IPS DF 4.7 (cell line): Measurements from ENCODE around the gene TSPAN11.
"Not testable (repeated sequence)": the region's sequence is repeated elsewhere in the genome, so short reads cannot be mapped to it uniquely, and the experiment has no call there.

ENCODE experiments used
- DNase-seq: peaks from one replicate; pipeline ENCODE4 v3.0.0-alpha.2; 2013; ENCODE audit warnings: low spot score; ENCODE audit errors: extremely low read depth

The TSPAN11 gene

DNA sequence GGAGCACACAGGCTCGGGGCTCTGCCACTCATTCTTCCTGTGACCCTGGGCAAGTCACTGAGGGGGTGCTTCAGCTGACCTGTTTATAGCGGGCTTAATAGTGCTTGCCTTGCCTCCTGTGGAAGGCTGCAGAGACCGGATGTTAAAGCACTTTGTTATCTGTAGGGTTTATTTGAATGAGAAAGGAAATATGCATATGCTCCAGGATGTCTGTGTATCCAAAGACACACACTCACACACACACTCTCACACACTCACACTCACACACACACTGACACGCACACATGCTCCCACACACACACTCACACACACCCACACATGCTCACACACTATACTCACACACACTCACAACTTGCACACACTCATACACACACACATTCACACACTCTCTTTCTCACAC is 91.0 kb downstream of the TSPAN11 start:
- no peak for DNase-seq

DNA sequence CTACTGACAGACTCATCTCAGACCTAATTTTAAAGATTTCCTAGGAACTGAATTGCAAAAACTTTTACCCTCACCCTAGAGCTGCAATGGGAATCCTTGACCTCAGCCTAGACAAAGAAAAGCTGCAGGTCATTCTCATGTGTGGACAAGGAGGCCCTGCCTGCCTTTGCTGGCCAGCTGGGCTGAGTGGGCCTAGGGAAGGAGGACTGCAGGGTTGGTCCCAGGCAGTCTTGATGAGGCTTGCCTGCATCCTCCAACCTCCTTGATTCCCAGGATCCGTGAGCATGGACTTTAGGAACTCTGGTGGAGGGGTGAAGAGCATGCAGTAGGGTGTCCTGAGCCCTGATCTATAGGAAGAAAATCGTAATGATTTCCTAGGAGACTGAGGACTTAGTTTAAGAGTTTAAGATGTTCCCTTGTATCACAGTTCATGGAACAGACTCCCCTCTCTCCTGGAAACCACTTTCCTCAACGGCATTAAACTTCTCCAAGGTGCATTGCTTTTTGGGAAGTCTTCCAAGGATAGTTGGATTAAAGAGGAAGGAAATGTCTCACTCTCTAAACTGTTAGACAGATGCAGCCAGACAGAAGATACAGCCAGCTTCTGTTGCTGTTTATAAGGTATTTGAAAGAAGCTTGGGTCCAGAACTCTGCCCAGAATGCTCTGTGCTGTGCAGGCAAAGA is 91.7 kb downstream of the TSPAN11 start:
- no peak for DNase-seq

DNA sequence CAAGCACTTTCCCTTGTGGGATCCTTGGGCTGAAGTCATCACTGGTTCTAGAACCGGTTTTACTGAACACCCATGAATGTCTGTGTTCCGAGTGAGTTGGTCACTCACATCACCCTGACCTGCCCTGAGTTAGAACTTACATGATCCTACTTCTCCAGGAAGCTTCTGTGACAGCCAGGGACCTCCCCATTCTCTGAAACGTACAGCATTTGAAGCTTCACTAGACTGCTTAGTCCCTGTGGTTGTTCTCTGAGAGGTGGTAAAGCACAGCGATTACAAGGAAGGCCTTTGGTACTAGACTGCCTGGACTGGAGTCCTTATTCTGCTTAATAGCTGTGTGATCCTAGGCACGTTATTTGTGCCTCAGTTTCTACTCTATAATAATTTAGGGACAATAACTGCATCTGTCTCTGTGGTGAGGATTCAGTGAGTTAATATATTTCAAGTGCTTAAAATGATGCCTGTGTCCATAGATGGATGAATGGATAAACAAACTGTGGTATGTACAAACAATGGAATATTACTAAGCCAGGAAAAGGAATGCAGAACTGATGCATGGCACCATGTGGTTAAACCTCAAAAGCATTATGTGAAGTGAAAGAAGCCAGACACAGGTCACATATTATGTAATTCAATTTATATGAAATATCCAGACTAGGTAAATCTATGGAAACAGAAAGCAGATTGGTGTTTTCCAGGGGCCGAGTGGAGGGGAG is 92.4 kb downstream of the TSPAN11 start:
- no peak for DNase-seq

DNA sequence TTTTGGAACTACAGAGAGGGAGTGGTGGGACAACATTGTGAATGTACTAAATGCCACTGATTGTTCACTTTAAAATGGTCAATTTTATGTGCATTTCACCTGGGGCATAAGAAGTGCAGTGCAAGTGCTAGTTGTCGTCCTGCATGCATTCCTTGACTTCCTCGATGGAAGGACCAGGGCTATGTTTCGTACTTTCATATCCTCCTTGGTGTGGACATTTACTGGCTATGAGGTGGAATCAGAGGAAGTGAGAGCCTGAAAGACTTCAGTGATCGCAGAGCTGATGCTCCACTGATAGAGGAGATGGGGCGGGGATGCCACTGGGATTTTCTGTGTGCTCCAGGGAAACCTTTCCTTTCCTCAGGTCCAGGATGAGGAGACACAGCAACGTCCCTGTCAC is 93.0 kb downstream of the TSPAN11 start:
- no peak for DNase-seq

DNA sequence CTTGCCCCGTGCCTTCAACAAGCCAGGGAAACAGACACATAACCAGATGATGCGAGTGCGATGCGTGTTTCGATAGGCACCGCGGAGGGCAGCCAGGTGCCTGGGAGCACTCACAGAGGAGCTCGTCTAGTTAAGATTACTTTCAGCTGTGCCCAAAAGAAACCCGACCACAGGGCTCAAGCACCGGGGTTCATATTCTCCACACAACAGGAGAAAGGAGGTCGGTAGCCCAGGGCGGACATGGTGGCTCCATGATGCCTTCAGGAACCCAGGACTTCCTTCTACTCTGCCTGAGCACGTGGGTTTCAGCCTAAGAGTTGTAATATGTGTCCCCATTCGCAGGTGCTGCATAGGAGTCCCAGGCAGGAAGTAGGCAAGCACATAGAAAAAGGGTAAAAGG is 93.4 kb downstream of the TSPAN11 start:
- DNase-seq = no peak

DNA sequence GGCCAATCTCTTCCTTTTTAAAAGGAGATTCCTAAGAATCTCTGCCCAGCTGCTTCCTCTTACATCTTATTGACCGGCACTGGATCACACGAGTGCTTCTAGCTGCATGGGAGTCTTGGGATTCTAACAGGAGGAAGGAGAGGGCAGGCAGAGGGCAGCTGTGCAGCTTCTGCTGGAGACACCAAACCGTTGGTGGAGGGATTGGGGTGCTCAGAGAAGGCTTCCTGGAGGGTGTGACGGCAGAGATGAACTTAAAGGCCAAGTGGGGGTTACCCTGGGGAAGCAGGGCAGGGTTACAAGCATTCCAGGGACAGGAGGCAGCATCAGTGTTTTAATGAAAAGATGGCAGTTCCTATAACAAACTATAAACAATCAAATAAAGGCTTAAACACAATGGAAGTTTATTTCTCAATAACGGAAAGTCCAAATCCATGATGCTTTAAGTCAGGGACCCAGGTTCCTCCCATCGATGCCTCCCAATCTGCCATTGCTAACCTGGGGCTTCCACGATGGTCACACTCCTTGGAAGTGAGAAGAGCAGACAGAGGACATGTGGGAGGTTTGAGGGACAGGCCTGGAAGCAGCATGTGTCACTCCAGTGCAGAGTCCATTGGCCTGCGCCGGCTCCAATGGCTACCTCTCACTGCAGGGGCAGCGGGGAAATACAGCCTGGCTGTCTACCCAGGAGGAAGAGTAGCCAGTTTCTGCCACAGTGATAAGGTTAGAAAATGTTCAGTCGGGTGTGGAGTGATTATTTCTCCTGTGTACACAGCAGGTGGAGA is 94.0 kb downstream of the TSPAN11 start:
- no peak for DNase-seq

DNA sequence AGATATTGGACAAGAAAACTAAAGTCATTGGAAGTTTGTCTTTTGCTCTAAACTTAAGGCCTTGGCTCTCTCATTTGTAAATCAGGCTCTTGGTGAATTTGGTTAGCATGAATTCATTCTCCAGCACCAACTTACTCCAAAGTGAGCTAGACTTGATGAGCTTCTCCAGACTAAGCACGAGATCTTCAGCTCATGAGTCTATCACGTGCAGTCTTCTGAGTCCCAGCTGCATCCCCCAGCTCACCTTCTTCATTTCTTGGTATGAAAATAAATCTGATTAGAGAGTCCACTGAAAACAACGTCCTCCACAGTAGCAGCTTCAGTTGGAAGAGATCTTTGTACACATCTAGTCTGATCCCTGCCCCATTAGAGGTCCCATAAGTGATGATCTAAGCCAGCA is 94.6 kb downstream of the TSPAN11 start:
- no peak for DNase-seq

DNA sequence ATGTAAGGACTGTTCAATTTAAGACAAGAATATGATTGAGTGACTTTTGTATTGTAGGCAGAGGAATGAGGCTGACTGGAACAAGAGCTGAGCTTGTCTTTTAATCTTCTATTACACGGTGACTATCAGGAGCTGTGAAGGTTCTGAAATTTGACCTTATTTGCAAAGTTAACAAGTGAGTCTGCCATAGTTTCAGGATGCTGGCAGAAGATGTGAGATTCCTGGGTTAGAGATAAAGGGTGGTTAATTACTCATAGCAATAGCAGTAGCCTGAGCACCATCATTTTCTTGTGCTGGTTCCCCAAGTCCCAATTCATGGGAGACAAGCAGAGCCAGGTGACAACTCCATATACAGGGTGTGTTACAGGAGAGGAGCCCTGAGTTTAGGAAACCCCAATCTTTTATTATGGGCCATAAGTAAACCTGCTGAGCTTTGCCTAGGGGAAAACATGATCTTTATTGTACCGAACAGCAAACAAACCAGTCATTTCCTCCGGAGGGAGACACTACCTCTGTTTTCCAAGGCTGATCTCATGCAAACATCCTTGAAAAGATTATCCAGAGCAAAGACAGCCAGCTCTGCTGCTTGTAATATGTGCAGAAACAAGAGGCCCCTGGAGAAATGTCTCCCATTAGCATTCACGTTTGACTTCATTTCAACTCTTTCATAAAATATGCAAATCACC is 95.4 kb downstream of the TSPAN11 start:
- DNase-seq = no peak

DNA sequence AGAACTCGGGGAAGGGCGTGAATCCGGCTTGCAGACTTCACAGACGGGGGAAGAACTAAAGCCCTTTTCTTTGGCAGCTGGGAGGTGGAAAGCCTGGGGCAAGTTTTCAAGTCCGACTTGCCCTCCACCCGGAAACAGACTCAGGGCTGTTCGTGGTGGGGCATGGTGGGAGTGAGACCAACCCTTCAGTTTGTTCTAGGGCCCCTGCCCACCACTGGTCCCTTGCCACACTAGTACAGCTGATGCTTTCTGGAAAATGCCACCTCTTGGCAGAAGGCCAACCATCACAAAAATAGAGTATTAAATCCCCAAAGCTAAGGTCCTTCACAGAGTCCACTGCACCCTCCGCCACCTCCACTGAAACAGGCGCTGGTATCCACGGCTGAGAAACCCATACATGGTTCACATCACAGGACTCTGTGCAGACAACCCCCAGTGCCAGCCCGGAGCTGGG is 96.8 kb downstream of the TSPAN11 start:
- no peak for DNase-seq

DNA sequence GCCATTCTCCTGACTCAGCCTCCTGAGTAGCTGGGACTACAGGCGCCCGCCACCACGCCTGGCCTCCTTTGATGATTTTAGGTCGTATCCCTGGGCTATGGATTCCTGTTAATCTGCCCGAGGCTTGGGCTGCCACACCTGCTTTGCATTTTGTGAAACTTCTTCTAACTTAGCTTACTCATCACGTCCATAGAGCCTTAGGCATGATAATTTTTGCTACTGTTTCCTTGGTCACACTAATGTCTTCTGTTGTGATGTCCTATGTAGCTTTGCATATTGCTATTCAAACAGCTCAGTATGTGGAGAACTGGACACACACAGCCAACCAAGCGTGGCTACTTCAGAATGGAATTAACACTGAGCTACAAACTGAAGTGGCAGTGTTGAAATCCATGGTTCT is 99.7 kb downstream of the TSPAN11 start:
- DNase-seq = no peak

DNA sequence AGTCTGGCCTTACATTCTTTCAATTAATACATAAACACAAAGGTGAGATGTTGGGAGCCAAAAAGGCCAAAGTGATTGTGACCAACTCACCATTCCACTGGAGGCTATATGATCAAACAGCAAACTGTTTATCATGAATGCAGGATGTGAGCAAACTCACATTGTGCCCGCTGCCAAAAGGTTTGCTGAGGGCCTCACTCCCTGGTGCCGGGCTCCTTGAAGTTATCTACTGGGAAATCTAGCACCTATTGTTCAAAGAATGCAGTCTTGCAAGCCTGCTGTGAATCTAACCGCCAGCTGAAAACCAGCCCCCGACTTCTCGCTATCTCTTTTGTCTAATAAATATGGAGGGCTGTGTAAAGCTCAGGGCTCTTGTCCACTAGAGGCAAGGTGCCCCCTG is 100.5 kb downstream of the TSPAN11 start:
- not testable (repeated sequence) for DNase-seq

DNA sequence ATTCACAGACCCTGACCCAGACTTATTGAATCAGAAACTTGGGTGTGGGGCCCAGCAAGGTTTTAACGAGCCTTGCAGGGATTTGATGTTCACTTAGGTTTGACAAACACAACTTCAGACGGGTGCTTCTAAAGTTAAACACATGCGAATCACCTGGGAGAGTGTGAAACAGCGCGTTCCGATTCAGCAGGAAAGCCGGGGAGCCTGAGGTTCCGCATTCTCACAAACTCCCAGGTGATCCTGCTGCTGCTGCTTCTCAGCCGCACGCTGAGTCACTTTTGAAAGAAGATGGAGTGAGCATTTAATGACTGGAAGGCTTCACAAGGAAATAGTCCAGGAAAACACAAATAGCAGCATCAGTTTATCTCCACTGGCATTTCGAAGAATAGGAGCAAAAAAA is 102.9 kb downstream of the TSPAN11 start:
- DNase-seq = no peak

DNA sequence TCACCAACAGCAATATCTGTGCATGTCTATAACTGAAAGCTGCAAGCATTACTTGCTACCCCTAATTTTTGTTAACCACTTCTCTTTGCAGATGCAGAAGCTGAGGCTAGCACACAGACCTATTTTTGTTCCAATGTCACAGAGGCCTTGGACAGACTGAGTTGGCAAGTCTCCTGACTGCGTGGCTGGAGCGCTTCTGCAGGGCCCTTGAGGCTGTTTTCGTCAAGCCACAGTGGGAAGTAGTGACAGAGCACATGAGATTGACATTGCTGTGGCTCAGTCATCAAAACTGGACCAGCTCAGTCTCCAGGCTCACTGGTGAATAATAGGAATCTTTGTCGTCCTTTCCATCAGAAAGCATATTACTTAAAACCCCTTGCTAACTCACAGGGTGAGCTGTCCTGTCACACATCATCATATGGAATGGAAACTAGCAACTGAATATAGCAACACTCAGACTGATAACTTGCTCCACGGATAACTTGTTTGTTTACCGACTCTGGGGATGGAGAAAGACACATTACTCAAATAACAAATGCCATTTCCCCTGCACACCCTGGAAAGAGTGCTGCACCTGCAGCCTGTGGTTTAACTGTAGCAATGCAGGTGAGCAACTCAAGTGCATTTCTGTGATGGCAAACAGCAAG is 103.5 kb downstream of the TSPAN11 start:
- DNase-seq = no peak

DNA sequence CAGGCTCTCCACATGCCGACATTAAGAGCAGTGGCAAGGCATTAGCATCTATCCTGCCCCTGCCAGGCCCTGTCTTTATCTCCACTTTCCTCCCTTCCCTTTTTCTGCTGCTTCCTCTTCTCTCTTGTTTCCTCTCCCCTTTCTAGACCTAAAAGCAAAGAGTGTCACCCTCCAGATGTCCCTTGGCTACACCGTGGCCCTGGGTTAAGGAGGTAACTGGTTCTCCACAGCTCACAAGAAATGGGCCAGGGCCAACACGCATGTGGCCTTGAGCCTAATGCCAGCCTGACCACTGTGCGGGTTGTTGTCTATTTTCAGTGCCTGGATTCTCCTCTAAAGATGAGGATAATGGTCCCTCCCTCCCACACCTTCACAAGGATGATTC is 105.4 kb downstream of the TSPAN11 start:
- DNase-seq = no peak

DNA sequence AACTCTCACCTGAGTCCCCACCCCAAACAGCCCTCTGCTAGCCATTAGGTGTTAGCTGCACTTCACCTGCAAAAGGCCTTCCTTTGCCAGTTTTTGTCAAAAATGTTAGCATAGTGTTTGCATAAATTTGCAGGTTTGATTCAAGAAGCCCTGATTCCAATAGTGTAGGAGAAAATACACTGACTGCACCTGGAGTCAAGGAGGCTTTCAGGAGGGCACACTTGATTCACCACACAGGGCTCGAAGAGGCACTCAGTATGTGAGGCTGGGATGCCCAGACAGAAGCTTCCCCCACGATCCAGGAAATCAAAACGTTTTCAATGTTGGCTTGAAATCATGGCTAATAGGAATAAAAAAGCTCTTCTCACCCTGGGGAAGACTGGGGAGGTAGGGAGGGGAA is 106.6 kb downstream of the TSPAN11 start:
- DNase-seq = no peak

DNA sequence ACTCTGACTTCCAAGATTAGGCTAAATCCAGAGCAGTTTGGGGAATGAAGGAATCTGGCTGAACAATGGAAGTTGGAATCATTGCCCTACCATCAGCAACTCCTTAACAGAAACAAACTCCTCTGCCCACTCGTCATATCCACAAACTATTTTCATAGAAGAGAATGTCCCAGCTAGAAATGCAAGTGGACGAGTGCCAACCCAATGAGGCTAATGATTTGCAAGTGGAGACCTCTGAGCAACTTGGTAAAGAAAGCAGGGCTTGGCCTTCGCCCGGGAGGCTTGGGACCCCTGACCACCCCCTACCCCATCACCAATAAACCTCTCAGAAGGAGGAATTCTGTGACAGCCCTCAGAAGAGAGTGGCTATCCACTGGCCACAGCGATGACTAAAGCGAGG is 107.1 kb downstream of the TSPAN11 start:
- DNase-seq = no peak

DNA sequence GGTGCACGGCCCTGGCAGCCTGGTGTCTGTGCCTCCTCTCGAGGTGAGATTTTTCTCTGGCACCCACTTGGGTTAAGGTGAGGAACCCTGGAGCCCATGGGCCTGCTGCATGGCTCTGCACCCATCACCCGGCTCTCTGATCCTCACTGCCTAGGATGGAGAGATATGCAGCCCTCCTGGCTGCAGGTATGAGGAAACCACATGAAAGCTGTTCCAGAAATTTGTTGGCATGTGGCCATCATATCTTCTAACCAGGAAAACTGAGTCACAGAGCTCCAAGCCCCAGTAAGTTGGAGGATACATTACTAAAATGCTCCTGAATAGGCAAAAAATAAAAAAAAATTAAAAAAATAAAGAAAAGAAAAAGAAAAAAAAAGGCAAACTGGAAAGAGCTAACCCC is 107.8 kb downstream of the TSPAN11 start:
- no peak for DNase-seq

DNA sequence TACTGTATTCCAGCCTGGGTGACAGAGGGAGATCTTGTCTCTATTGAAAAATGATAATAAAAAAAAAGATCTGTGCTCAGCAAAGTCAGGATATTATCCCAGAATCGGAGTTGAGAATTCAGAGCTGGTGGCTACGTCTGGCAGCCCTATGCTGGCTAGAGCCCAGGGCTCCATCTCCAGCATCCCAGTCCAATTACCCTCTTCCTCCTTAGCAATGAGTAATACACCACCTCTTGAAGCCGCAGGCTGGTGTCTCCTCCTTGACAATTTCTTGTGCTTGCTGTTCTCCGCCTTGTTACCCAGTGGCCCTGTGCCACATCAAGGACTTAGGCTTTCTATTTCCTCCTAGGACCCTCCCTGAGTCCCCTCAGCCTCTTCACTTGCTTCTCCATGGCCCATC is 108.7 kb downstream of the TSPAN11 start:
- DNase-seq = no peak

DNA sequence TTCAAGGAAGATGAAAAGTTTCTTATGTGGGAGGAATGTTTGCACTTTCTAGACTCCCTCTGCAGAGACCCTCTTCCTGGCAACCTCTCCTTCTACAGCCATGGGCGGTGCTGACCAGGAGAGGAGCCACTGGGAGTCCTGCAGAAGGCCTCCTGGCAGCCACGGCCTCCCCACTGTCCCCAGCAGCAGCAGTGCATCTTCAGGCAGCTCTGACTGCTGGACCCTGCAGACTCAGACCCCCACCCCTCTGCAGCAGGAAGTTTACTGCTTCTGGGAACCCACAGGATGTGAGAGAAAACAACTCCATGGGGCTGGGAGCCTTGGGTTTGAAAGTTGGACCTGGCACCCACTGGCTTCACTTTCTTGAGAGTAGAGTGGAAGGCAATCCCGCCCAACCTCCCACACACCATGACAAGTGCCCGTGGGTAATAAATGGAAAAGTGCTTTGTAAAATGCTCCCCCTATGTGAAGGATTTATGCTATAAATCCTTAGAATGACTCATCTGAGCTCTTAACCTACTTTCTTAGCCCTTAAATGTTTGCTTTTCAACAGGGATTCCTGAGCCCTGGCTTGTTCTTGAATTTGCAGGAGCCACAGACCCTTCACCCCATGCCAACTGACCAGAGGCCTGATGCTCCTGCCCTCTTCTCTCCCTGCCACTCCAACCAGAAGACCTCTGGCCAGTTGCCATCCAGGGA is 109.6 kb downstream of the TSPAN11 start:
- DNase-seq = no peak

DNA sequence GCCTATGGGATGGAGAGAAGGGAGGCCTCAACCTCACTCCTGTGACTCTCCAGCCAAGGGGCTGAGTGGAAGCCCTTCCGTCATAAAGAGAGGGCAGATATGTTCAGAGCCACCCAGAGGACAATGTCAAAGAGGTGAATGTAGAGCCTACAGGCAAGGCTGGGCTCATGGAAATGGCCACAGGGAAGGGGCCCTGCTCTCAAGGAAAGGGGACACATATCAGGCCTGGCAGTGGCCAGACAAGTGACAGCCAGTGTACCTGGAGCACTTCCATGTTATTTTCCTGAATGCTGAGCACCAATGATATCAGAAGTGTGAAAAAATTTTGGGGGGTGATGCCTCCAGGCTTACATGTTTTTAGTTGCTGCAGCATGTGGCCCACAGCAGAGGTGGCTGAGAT is 110.5 kb downstream of the TSPAN11 start:
- DNase-seq = no peak

DNA sequence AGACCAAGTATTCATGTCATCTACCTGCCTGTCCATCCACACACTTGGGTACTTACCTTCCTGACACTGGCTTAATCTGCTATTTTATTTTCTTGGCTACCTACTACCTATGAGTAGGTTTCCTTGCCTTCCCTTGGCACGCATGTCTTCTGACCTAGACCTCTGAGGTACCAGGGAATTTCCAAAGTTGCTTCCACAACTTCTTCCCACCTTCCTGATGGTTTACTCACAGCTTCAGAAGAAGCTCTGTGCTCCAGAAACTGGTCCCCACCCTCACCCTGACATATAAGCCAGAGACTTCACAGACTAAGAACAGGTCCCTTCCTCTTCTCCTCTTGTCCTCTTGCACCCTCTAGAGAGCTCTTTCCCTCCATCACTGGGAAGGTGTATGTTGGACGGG is 111.4 kb downstream of the TSPAN11 start:
- no peak for DNase-seq
